Hypothalamus (tissue), 51 donors: ENCODE results near the gene SH3D19.
"Not testable (repeated sequence)": the region's sequence is repeated elsewhere in the genome, so short reads cannot be mapped to it uniquely, and the experiment has no call there.

Experiments
- DNase-seq, 51 donors: peaks; one replicate each; lab custom pipeline; 2025; lab: John Stamatoyannopoulos, UW

The SH3D19 gene

DNA sequence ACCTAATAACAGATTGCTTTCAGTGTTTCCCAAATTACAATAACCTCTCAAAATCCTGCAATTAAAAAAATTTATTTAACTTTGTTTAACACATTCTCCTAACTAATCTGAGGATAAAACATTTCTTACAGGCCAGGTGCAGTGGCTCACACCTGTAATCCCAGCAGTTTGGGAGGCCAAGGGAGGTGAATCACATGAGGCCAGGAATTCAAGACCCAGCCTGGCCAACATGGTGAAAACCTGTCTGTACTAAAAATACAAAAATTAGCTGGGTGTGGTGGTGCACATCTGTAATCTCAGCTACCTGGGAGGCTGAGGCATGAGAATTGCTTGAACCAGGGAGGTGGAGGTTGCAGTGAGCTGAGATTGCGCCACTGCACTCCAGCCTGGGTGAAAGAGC lies 90.0 kb downstream of the SH3D19 start:
- not testable (repeated sequence) for DNase-seq

DNA sequence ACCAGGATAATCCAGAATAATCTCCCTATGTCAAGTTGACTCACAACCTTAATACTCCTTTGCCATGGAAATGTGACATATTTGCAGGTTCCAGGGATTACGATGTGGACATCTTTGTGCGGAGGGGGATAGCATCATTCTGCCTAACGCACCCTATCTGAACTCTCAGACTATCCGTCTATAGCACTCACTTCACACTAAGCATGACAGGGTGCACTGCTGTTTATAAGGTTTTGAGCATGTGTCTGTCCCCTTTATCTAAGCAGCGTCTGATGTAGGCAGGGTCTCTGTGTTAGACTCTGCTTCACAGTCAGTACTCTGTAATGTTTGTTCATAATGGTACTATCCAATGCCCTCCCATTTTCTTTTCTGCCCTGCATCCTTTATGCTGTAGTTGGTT lies 91.8 kb downstream of the SH3D19 start:
- no peak for DNase-seq

DNA sequence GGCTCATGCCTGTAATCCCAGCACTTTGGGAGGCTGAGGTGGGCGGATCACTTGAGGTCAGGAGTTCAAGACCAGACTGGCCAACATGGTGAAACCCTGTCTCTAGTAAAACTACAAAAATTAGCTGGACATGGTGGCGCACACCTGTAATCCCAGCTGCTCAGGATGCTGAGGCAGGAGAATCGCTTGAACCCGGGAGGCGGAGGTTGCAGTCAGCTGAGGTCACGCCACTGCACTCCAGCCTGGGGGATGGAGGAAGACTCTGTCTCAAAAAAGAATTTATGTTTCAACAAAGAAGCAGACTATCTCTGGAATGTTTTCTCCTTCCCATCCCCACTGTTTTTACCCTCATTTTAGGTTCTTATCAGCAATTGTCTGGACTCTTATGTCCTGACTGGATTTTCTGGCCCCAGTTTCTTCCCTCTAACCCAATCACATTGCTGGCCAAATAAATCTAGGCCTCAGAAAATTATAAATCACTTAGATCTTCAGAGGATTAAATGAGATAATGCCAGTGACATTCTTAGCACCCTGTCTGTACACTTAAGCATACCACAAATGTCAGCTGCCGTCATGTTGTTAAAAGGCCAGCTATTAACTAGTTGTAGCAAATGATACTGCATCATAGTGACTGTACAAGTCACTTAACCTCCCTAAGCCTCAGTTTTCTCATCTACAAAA lies 93.3 kb downstream of the SH3D19 start:
- DNase-seq, result no peak

DNA sequence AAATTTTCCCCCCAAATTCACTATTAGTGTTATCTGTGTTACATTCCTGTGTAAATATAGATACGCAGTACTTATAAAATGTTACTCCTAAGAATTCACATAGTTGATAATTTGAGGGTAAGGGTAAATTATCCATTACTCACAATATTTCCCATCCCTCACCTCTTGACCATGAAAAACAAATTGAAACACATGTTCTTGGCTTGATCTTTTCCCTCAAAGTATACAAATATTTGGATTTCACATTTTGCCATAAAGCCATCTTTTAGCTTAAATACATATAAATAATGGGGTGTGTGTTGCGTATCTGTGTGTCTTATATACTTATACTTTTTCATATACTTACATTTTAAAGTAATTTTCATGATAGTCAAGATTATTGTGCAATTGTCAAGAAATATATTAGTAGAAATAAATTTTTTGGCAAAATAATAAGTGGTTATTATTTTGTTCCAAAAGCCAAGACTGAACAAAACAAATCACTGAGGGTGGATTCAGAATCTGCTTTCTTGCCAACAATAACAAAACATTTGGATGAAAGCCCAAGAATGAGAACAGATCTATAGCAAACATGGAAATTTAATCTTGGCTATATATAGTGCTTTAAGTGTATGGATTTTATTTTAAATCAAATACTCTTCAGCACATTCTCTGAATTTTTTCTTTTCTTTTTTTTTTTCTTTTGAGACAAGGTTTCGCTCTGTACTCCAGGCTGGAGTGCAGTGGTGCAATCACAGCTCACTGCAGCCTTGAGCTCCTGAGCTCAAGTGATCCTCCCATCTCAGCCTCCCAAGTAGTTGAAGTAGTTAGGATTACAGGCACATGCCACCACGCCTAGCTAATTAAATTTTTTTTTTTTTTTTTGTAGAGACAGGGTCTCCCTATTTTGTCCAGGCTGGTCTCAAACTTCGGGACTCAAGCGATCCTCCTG lies 97.0 kb downstream of the SH3D19 start:
- DNase-seq, result no peak

DNA sequence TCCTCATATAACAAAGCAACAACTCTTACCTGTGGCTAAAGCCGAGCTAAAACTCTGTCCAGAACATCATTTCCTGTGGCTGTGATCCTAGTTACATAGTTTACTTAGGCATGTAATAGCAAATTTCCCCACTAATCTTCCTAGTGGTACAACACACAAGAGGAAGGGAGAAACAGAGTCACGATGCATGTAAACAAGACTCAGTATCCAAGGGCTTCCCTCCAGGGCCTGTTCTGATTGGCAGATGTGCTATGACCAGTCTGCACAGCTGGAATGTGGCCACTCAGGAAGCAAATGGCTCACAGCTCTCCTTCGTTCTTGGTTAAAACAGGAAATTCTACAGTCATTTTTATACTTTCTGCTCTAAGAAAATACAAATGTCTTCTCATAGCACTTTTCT lies 97.7 kb downstream of the SH3D19 start:
- peak in 31 of 51 donors; percentile 3 to 65 (median 32) for DNase-seq

DNA sequence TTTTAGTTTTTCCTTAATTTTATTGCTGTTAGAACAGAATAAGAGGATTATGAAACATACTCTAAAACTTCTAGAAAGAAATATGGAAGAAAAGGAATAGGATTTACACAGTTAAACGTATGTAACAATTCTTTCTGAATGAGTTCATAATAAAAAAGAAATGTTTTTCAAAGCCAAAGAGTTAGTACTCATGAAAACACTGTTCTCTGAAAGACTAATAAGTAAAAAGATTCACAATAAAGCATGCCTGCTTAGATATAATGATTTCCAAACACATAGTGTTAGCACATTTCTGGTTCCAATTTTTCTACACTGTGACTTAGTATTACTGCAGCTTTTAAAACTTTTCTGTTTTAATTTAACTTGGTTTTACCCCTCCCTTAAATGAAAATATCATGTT lies 98.2 kb downstream of the SH3D19 start:
- no peak for DNase-seq

DNA sequence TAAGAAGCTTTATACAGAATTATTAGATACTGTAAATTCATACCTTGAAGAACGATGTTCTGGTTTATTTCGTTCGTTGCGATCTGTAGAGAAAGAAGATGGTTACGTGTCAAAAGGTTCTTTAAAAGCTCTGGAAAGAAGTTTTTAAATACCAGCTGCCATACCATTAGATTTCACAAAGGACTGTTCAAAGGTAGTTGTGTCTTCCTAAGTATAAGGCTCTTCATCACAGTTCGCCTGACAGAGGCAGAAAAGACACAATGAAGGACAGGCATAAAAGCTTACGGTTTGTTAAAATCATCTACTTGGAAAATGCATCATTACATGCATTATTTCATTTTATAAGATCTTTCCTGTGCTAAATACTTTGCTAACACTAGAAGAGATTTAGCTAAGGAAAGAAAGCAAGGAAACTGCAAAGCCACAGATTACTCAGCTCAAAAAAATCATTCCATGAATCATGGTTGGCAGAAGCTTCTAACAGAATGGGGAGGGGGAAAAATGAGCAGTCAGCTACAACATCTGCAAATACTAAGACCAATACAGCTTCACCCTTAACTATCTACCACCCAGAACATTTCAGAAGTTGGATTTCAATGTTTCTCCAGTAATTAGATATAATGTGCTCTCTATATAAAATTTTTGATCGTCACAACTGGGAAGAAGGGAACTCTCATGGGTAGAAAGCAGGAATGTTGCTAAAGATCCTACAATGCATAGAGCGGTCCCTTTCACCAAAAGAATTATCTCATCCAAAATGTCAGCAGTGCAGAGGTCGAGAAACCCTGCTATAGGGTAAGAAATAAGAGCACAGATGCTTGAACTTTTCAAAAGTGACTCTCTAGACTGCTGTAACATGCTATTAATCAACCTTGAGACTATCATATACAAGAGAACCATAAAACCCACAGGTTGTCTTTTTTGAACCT lies 99.1 kb downstream of the SH3D19 start:
- DNase-seq, result peak in 3 of 51 donors; percentile 9 to 72 (median 36)

DNA sequence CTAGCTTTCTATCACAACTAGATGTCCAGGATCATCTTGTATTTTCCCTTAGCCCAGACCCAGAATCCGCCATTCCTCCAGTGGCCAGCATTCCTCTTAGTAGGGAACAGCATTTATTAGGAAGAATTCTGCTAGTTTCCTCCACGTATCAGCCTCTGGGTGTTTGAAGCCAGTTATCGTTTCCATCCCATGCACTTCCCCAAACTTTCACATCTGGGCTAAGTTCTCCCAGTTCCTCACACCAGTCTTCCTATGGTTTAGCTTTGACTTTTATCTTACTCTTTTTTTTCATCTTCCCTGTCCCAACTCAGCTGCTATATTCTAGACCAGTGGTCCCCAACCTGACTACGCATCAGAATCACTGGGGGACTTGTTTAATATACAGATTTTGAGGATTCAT lies 101.9 kb downstream of the SH3D19 start:
- DNase-seq, result no peak

DNA sequence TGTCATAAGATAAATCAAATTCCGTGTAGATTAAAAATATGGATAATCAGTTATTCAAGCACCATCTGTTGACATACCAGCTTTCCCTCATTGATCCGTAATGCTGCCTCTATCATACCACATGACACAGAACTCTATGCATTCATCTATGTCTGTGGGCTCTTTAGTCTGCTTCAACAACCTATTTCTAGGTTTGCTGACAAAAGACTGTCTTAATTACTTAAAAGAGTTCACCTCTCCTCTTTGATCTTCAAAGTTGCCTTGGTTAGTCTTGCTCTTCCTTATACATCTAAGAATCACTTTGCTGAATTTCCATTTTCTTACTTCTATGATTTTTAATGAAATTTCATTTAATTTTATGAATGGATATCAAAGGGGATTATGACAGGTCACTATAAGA lies 105.5 kb downstream of the SH3D19 start:
- DNase-seq, result no peak

DNA sequence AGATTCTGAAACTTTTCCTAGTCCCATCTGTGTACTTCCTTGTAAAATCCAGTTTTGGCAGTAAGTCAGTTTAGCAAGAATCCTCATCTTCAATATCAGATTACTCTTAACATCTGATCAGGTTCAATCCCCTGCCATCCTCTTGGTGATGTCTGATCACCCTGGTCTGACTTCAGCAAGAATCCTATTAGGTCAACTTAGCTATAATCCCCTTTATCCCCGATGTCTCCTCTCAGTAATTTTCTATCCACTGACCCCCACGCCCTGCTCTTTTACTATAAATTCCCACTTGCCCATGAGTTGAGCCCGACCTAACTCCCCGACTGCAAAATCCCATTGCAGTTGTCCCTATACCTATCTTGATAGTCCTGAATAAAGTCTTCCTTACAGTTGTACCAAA lies 106.3 kb downstream of the SH3D19 start:
- no peak for DNase-seq

DNA sequence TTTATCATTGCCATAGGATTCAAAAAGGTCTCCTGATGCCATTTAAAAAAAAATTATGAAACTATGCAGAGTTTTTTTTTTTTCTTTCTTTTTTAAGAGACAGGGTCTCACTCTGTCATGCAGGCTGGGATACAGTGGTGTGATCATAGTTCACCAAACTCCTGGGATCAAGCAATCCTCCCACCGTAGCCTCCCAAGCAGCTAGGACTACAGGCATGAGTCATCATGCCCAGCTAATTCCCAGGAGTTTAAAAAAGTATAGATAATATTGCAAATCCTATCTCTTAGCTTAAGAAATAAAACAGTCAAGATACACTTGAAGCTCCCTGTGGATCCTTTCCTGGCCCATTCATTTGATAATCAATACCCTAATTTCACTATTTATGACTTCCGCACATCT lies 107.1 kb downstream of the SH3D19 start:
- DNase-seq, result no peak

DNA sequence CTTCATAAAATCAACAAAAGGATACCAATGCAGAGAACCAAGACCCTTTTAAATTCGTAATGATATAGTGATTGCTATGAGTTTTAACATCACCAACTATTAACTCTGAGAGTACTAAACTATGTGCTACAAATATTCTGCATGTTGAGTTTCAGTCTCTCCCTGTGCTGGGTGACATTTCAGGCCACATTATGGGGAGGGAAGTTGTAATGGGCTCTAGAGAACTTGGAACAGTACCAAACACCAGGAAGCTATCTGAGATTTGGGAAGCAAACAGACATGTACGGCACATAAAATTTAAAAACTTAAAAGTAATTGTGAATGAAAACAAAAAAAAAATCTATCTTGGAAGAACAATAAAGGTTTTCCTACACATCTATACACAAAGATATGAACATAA lies 108.1 kb downstream of the SH3D19 start:
- DNase-seq, result no peak

DNA sequence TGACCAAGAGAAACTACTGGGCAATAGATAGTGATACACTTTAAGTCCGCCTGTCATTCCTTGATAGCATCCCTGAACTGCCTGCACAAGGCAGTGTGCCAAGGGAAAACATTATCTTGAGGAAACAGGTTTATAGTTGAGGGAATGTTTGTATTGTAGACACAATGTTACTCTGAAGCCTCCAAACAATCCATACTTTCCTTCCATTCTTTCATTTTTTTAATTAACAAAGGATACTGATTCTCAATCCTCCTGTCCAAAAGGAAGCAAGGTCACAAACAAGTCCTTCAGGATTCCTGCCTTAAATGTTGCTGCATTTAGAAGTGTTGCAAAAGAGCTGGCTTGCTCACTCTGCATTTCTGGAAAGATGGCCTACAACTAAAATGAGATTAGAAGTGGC lies 110.1 kb downstream of the SH3D19 start:
- no peak for DNase-seq

DNA sequence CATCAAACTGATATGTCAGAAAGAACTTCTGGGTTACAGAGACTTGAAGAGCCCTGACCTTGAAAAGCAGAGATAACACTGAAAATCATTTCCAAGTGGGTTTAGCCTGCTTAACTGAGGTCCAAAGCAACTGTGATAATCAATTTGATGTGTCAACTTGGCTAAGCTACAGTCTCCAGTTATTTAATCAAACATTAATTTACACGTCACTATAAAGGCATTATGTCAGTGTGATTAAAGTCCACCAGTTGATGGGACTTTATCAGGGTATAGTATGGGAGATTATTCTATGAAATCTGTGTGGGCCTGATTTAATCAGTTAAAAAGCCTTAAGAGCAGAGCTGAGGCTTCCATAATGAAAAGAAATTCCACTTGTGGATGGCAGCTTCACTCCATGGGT lies 117.5 kb downstream of the SH3D19 start:
- DNase-seq, result no peak

DNA sequence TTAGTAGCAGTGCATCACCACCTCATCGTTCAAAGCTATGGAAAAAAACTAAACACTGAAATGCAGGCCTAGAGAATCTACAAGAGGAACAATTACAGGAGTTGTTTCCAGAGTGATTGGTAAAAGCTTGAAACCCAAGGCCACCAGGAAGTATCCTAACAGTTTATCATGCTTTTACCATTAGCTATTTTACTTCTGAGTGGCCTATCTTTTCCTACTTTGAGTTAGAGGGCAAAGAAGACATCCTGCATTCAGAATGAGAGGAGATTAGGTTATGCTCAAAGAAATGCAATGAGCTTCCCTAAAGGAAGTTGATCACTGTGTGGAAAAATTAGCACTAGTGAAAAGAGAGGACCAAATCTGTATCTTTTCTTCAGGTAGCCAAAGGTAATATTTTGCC lies 118.2 kb downstream of the SH3D19 start:
- no peak for DNase-seq

DNA sequence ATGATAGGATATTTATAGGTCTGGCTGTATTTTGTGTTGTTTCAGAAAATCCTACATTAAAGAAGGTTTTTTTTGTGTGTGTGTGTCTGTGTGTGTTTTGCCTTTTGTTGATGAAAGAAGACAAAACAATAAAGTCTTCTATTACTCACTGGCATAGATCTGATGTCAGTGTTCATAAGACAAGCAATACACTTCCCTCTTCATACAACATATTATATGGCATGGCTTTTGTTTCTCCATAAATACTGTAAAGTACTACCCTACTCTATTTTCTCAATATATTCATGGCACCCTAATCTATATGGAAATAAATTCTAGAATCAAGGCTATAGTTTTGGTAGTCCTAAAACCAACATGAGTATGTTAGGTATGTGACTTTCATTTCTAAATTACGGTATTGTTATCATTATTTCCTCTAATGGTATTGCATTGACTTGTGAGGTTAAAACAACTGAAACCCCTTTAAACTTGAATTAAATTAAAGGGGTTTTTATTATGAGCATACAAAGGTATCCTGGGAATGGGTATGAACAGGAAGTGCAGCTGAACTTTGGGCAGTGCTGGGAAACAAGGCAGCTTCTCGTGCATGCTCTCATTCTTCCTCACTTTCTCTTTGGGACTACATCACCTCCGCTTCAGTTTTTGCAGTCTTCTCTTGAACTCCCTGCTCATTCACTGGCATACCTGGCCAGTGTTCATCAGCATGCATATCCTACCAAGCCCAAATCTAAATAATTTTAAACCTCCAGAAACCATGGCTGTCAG lies 119.0 kb downstream of the SH3D19 start:
- DNase-seq, result no peak

DNA sequence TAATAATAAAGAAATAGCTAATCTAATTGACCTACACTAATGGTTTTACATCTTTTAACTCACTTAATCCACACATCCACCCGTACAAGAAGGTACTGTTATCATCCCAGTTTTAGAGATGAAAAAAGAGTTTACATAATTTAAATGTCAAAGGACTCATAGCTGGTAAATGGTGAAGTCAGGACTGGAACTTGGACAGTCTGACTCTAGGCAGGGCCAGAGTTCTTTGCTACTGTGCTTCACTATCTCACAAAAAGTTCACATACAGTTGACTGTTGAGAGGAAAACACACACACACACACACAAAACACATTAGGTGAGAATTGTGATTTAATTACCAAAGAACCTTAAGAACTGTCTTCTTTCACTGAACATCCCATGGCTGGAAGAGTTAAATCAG lies 119.7 kb downstream of the SH3D19 start:
- DNase-seq, result no peak

DNA sequence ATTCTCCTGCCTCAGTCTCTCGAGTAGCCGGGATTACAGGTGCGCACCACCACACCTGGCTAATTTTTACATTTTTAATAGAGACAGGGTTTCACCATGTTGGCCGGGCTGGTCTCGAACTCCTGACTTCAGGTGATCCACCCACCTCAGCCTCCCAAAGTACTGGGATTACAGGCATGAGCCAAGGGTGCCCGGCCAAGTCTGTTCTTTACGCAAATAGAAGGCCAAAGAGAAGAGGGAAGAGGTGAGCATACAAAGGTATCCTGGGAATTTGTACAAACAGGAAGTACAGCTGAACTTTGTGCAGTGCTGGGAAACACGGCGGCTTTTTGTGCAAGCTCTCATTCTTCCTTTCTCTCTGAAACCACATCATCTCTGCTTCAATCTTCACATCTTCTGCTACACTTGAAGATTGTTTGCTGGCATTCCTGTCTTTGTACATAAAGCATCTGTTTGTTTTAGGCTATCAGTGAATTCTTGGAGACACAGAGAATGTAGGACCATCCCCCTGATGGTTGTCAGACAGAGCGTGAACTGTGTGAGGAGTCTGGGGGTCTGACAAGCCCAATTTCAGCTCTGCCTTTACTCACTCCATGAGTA lies 120.4 kb downstream of the SH3D19 start:
- no peak for DNase-seq

DNA sequence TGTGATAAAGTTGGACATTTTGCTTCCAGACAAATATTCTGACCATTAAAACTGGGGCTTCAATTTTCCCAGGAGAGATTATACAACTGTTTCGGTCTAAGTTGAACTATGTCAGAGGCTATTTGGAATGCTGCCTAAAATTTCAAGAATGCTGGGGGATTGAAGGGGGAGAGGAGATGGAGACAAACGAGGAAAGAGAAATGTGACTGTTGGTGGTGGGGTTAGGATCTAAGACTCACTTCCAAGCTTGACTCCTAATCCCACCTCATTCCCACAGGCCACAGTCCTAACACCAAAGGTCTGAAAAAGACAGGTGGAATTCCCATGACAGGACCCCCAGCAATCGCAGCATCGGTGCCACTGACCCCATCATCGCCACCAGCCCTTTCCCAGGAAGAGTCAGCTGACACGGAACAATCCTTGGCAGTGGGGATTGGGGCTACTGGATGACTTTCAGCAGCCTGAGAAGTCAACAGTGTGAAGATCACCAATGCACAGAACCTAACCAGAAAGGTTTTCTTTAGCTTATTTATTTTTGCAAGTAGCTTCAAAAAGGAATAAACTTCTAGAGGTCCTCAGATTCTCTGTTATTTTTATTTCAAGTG lies 122.5 kb downstream of the SH3D19 start:
- peak in 1 of 51 donors; percentile 21 for DNase-seq
